HG03457 (cell line): ENCODE results near the gene DDX23.
"Not testable (repeated sequence)": the region's sequence is repeated elsewhere in the genome, so short reads cannot be mapped to it uniquely, and the experiment has no call there.

Experiments used
- ATAC-seq: cut with Tn5 transposase; IDR thresholded peaks from one replicate; pipeline ENCODE4 v1.9.1; 2021; ENCODE audit warnings: moderate number of reproducible peaks; ENCODE audit not compliant: unreplicated experiment

DDX23 gene

DNA sequence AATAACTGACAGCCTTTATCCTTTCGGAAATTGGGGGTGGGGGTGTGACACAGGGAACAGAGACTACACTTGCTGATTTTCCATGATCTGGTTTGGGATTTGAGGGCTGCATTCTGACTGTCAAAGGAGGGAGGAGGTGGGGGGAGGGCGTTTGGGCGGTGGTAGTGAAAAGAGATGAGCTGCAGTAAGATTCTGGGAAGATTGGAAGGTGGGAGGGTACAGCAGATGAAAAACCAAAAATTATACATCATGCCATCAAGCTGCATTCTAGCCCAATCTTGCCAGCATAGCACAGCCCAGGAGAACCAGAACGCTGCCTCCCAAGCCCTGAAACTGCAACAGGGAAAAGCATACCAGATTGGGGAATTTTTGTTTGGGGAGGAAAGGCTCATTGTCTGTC lies 11.3 kb upstream of the DDX23 start:
- no peak for ATAC-seq

DNA sequence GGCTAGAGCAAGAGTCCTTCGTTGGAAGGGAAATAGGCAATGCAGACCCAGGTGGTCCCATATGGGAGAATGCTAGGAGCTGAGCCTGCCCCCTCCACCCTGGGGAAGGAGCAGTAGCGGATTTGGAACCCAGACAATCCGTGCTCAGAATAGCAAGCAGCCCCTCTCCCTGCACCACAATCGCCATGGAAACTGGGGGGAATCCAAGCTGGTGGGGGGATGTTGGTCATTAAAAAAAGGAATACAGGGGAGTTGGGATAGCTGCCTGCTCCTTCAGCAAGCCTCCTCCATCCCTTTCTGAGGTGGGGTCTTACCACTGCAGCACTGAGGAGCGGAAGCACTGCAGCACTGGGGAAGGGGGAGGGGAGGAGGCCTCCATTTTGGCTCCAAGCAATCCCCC lies 10.8 kb upstream of the DDX23 start:
- no peak for ATAC-seq

DNA sequence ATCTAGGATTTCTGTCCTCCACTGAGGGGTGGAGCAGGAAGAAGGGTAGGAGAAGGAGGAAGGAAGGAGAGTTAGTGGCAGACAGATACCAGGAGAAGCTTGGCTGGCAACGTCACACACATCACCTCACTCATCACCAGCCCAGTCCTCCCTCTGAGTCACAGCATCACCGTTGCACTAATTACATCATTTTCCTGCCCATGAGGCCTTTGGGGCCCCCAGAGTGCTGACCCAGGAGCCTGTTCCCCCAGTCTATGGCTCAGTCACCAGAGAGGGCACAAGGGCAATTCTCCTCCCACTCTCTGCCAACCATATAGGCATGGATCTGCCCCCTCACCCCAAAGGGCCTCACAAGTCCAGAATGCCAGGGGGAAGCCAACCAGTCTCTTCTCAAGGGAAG lies 9.1 kb upstream of the DDX23 start:
- ATAC-seq = no peak

GRCh38 chr12:48860236-48860635 lies 8.3 kb upstream of the DDX23 start:
- not testable (repeated sequence) for ATAC-seq

- ATAC-seq = no peak
Observed at GRCh38 chr12:48859607-48860006, 7.6 kb upstream of the DDX23 start.

GRCh38 chr12:48858043-48858442 lies 6.1 kb upstream of the DDX23 start:
- no peak for ATAC-seq

GRCh38 chr12:48857278-48857994 lies 5.5 kb upstream of the DDX23 start:
- no peak for ATAC-seq

GRCh38 chr12:48856379-48856778 lies 4.4 kb upstream of the DDX23 start:
- no peak for ATAC-seq

DNA sequence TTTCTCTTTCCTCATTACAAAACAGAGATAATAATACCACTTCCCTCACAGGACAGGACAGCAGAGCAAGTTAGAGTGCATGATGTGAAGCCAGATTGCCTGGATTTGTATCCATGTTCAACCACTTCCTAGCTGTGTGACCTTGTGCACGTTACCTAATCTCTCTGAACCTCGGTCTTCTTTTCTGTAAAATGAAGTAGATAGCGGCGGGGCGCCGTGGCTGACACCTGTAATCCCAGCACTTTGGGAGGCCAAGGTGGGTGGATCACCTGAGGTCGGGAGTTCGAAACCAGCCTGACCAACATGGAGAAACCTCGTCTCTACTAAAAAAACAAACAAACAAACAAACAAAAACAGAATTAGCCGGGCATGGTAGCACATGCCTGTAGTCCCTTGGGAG lies 3.0 kb upstream of the DDX23 start:
- not testable (repeated sequence) for ATAC-seq

DNA sequence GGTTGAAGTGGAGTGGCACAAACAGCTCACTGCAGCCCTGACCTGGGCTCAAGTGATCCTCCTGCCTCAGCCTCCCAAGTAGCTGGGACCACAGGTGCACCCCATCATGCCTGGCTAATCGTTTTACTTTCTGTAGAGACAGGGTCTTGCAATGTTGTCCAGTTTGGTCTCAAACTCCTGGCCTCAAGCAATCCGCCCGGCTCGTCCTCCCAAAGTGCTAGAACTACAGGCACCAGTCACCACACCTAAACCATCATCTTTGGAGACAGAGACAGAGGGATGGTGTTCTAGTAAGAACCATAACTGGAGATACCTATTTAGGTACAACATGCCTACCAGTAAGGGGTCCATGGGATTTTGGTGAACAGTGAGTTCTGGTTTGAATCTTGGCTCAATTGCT lies 2.5 kb upstream of the DDX23 start:
- no peak for ATAC-seq

GRCh38 chr12:48852734-48853688 lies 1.0 kb upstream of the DDX23 start:
- no peak for ATAC-seq

DNA sequence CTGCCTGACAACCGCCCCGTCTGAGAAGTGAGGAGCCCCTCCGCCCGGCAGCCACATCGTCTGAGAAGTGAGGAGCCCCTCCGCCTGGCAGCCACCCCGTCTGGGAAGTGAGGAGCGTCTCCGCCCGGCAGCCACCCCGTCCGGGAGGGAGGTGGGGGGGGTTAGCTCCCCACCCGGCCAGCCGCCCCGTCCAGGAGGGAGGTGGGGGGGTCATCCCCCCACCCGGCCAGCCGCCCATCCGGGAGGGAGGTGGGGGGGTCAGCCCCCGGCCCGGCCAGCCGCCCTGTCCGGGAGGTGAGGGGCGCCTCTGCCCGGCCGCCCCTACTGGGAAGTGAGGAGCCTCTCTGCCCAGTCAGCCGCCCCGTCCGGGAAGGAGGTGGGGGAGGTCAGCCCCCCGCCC lies 9.9 kb downstream of the DDX23 start:
- not testable (repeated sequence) for ATAC-seq

DNA sequence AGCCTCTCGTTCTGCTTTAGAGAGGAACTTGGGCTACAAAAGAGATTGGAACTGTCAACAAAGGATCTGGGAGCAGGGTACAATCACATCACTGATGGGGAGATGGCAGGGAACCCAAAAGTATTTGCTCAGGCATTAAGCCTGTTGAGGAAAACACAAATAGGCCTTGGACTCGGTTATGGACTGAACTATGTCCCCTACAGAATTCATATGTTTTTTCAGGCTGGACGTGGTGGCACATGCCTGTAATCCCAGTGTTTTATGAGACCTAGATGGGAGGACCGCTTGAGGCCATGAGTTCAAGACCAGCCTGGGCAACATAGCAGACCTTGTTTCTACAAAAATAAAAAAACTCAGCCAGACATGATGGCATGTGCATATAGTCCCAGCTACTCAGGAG lies 13.9 kb downstream of the DDX23 start:
- no peak for ATAC-seq

DNA sequence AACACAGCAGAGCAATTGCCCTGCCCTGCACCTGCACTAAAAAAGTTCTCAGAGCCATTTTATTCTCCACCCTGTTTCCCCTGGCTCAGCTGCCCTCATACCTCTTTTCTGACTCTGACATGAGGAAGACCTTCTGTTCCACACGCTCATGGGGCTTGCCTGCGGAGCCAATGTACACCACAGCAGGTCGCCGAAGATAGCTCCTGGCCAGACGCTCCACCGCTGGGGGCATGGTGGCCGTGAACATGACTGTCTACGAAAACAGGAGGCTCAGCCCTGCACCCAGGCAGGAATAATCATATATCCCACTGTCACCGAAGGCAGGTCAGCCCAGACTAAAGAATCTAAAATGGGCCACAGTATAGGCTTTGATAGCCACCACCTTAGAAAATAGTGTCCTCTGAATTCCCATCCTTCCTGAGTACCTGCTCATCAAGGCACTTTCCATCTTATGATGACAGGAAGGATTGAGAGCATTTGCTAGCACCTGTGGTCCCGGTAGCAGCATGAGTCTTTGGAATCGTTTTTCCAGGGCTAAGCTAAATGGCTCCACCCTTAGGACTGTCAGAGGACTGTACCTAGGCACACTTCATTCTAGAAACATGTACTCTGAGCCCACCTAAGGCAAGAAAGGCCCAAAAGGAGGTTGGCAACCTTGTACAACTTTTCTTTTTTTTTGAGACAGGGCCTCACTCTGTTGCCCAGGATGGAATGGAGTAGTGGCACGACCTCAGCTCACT lies 19.5 kb downstream of the DDX23 start:
- no peak for ATAC-seq

DNA sequence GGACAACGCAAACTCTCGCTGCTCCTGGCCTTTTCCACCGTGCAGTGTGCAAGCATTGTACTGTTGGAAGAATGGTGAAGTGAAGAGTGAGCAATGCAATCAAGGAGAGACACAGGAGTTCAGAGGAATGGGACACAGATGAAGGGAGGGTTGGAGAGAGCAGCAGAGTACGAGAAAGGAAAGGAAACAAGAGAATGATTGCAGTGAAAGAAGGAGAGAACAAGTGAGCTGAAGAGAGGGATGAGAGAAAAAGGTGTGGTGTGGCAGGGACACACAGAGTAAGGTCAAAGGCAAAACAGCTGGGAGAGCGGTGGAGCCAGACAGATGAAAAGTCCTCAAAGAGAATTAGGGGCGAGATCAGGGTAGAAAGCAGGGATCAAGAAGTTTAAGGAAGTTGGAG lies 20.7 kb downstream of the DDX23 start:
- ATAC-seq = no peak

DNA sequence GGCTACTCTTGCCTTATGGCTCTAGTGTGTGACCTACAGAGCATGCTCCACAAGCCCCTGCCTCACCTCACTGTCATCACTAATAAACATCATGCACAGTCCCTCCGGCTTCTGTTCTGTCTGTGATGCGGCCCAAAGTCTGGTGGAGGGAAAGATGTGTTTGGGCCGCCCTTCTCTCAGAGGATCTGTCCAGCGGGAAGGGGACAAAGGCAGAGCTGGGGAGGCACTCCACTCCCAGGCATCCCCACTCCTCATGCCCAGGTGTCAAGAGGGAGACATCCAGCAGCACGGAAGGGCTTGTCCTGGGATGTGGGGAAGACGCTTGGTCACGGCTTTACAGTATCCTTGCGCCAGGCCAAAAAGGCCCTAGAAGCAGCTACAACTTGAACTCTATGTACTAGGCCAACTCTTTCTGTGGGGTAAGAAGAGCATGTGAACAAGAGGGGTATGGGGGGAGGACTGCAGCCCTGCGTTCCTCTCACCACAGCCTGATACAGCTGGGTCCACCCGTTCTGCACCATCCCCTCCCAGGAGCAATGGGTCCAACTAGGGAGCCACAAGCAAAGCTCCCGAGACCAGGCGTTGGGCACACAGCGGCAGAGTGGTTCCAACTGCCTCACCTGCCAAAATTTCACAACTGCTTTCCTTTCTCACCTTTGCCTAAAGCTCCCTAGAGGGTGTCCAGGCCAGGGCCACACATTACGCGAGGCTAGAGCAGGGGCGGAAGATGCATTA lies 23.0 kb downstream of the DDX23 start:
- no peak for ATAC-seq

GRCh38 chr12:48828293-48828692 lies 23.7 kb downstream of the DDX23 start:
- no peak for ATAC-seq

GRCh38 chr12:48827513-48828096 lies 24.4 kb downstream of the DDX23 start:
- ATAC-seq = no peak

GRCh38 chr12:48827026-48827425 lies 24.9 kb downstream of the DDX23 start:
- no peak for ATAC-seq

DNA sequence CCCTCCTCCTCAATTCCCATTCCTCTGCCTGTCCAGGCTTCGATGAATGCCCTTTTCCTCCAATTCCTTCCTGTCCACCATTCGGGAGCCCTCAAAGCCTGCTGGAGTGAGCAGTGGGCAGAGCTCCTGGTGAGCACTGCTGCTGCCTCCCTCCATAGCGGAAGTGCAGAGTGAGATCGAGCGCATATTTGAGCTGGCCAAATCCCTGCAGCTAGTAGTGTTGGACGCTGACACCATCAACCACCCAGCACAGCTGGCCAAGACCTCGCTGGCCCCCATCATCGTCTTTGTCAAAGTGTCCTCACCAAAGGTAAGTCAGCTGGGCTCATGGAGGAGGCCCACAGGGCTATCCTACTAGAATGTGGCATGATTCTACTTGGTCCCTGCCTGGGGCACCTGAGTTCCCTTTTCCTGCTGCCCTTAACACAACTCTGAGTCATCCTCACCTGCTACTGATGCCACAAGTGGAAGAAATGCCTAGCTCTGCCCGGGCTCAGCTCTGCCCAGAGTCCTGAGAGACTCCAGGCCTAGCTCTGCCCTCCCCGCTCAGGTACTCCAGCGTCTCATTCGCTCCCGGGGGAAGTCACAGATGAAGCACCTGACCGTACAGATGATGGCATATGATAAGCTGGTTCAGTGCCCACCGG lies 25.6 kb downstream of the DDX23 start:
- no peak for ATAC-seq
